ENCODE data around the gene MTCL1.
A peak's percentile ranks its signal among the peaks of the same experiment; 100 is the strongest.

The MTCL1 gene

DNA sequence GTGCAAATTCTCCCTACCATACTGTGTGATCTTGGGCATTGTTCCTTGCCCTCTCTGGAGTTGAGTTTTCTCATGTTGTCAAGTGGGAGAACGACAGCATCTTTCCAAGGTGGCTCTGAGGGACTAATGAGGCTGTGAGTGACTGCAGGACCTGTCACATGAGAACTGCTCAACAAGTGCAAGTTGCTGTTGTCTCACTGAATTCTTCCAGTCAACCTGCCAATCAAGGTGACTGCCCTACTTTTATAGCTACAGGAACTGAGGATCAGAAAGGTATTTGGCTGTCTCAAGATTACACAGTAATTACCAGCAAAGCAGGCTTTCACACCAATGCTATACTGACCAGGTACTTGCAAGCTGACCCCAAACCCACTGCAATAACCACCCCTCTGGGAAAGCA is 137.6 kb downstream of the MTCL1 start:
- DNase-seq = no peak

- peak; percentile 45 for DNase-seq
Measured at GRCh38 chr18:8844721-8845148, 139.4 kb downstream of the MTCL1 start.

GRCh38 chr18:8845506-8845905 is 140.2 kb downstream of the MTCL1 start:
- DNase-seq = no peak

DNA sequence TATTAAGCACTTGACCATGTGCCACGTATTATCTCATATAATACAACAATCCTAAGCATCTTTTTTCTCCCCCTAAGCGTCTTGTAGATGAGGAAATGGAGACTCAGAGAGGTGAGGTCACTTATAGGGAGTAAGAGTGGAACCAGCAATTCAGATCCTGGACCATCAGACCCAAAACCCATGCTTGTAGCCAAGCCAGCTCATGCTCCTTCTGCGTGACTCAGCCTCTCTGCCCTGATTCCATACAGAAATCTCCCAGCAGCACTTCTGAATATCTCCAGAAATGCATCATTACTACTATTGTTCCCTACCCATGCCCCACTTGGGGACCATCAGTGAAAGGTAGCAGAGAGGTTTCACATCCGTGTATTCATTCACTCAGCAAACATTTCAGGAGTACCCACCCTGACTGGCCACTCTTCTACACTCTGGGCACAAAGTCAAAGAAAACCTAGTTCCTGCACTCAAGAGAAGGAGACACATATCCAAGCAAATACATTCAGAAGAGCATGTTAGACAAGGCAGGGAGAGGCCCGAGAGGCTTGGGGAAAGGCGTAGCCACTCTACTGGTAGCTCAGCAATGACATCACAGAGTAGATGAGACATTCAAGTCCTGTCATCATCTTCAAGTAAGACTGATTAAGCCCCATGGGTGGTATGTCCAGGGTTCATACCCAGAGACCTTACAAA is 141.9 kb downstream of the MTCL1 start:
- DNase-seq = no peak

- no peak for DNase-seq
Measured at GRCh38 chr18:8847900-8848299, 142.5 kb downstream of the MTCL1 start.

DNA sequence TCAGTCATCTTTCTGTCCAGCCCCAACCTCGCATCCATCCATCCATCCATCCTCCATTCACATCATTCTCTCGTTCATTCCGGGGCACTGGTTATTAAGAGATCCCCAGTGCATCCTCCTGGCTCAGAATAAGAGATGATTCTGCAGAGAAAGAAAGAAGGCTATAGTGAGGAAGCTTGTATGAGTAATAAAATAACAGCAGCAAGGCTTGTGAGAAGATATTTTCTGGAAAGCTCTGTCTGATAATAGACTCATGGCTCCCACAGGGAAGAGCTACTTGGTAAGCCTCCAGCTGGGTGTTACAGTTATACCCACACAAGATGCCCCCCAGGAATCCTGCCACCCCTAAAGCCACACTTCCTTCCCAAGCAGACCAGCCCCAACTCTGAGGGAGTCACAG is 143.2 kb downstream of the MTCL1 start:
- DNase-seq = no peak

GRCh38 chr18:8849696-8850095 is 144.3 kb downstream of the MTCL1 start:
- DNase-seq = peak; percentile 84

DNA sequence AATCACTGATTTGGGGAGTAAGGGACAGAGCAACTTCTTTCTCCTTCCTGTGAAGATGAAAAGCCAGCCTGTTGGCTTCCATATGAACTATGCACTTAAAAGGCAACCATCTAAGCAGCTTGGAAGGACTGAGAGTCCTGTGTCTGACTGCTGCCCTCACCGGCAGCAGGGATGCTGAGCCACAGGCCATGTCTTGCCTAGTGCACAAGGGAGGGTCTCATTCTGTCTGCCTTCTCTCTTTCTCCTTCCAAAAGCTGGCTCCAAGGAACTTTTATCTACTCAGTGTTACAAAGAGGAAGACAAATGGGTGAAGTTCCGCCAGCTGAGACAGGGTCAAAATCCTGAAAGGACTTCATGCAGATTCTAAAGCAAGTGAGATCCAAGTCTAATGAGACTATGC is 146.3 kb downstream of the MTCL1 start:
- DNase-seq = no peak

GRCh38 chr18:8854550-8854949 is 149.2 kb downstream of the MTCL1 start:
- no peak for DNase-seq

GRCh38 chr18:8854962-8855361 is 149.6 kb downstream of the MTCL1 start:
- no peak for DNase-seq

- no peak for DNase-seq
Measured at GRCh38 chr18:8856212-8856611, 150.9 kb downstream of the MTCL1 start.

GRCh38 chr18:8856769-8857393 is 151.5 kb downstream of the MTCL1 start:
- no peak for DNase-seq

DNA sequence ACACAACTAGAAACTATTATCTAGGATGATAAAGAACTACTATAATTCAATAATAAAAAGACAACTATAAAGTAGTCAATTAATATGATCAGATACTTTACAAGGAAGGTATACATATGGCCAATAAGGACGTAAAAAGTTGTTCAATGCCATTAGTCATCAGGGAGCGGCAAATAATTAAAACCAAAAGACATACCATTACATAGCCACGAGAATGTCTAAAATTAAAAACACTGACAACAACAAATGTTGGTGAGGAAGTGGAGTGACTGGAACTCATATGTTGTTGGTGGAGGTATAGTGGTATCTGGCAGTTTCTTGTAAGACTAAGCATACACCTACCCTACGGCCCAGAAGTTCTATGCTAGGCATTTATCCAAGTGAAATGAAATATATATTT is 152.4 kb downstream of the MTCL1 start:
- DNase-seq = no peak

- peak; percentile 62 for DNase-seq
Measured at GRCh38 chr18:8858888-8859511, 153.6 kb downstream of the MTCL1 start.

DNA sequence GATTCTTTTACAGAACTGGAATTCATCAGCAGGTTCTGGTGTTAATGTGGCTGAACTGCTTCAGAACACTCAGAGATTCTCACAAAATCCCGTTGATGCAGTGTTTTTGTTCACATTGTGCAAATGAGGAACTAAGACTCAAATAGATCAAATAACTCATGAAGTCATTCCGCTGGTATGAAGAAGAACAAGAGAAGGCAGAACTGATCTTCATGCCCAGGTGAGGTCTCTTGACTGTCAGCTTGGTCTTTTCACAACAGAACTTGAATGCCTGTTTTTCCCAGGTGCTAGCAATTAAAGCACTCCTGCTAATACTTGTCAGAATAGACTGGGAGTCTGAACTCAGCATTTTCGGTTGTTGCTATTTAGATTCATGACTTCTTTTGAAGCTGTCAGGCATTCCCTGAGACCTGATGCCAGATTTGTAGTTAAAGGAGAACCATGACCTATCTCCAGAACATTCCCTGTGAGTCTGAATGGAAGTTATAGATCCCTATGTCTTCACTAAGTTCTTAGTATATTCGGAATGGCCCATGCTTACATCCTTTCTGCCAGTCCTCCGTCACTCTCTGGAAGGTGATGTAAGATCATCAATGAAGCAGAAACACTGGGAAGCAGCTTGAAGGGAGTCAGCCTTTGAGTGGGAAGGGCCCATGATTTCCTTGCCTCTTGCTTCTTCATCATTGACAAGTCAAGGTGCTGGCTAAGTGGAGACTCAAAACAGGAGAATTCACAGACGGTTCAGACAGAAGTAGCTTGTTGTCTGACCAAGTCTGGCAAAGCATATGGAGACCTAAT is 155.7 kb downstream of the MTCL1 start:
- DNase-seq = no peak

- no peak for DNase-seq
Measured at GRCh38 chr18:8863427-8863826, 158.1 kb downstream of the MTCL1 start.

- no peak for DNase-seq
Measured at GRCh38 chr18:8865934-8866333, 160.6 kb downstream of the MTCL1 start.

GRCh38 chr18:8866679-8867078 is 161.3 kb downstream of the MTCL1 start:
- DNase-seq = no peak

DNA sequence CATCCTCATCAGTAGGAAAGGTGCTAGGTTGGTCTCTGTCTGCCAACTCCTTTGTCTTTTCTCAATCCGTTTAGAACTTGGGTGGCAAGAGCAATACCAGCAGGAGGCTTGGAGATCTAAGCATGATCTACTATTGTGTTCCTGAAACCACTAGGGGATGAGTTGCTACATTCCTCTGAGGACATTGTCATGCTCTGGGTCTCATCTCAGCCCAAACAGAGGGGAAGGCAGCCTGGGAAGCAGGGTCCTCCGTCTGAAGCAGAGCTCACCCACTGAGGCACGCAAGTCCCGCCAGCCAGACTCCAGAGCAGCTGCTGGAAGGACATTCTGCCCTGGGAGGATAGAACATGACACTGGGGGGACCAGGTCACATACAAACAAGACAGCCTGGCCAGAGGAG is 162.9 kb downstream of the MTCL1 start:
- DNase-seq = no peak

GRCh38 chr18:8868779-8869415 is 163.5 kb downstream of the MTCL1 start:
- no peak for DNase-seq

- no peak for DNase-seq
Measured at GRCh38 chr18:8869696-8870095, 164.3 kb downstream of the MTCL1 start.

DNA sequence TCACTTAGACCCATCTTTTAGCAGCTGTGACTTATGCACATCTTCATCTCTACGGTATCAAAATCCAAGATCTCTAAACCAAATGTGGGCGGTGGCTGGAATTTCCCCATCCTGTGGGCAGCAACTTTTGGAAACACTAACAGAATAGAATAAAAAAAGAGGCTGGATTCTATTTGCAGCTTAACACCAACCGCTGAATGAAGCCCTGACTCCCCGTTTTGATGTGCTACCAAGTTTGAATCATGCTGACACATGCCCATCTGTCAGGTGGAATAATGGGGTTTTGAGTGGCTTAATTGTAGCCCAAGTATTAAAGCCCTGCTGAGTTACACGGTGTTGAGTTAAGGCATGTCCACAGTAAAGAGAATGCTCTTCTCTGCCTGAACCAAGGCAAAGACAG is 165.2 kb downstream of the MTCL1 start:
- DNase-seq = no peak

GRCh38 chr18:8871489-8871888 is 166.1 kb downstream of the MTCL1 start:
- DNase-seq = no peak
